ENCODE measurements around the gene POLRMT.

POLRMT gene

DNA sequence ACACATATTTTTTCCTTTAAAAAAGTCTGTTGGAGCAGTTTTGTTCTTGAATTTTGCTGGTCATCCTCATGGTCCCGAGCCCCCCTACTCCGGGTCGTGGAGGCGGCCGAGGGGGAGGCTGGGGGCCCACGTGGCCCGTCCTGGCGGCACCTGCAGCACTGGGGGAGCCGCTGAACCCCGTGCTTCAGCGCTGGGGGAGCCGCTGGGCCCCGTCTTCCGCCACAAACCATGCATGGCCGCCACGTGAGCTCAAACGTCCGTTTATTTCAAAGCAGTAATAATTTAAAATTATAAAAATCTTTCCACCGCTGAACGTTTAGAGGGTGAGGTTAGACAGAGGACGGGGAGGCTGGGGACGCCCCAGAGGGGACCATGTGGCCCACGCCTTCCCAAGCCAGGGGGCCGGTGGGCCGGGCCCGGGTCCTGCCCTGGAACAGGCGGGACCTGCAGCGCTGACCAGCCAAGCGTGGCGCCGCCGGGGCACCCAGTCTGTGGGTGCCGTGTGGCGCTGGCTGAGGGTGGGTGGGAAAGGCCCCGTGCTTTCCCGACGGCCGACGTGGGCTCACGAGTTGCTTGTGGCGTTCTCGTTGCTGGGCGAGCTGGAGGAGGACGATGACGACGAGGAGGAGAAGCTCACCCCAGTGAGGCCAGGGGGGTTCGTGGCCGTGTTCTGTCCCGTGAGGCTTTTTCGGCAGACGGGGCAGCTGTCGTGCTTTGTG lies 14.4 kb upstream of the POLRMT start:
- TF ChIP-seq, protein P1, sequence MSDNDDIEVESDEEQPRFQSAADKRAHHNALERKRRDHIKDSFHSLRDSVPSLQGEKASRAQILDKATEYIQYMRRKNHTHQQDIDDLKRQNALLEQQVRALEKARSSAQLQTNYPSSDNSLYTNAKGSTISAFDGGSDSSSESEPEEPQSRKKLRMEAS (IDR thresholded peaks at IDR 0.05): no peak
- TF ChIP-seq YY1 (IDR thresholded peaks at IDR 0.05; ENCODE audit: low read depth): no peak
- TF ChIP-seq EGR1 (IDR thresholded peaks at IDR 0.05): no peak
- TF ChIP-seq NFIC (IDR thresholded peaks at IDR 0.05): no peak
- no peak for TF ChIP-seq TAF1 (IDR thresholded peaks at IDR 0.05; ENCODE audit: low read depth)
- no peak for TF ChIP-seq FOXM1 (IDR thresholded peaks at IDR 0.05; ENCODE audit: borderline replicate concordance, low read depth)
- TF ChIP-seq RAD21 (IDR thresholded peaks at IDR 0.05; ENCODE audit: low read depth): no peak
- TF ChIP-seq, protein P2, sequence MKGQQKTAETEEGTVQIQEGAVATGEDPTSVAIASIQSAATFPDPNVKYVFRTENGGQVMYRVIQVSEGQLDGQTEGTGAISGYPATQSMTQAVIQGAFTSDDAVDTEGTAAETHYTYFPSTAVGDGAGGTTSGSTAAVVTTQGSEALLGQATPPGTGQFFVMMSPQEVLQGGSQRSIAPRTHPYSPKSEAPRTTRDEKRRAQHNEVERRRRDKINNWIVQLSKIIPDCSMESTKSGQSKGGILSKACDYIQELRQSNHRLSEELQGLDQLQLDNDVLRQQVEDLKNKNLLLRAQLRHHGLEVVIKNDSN (IDR thresholded peaks at IDR 0.05): no peak
- TF ChIP-seq CREB1 (IDR thresholded peaks at IDR 0.05; ENCODE audit: low read depth): no peak
- TF ChIP-seq TCF12 (IDR thresholded peaks at IDR 0.05; ENCODE audit: low read depth): no peak
- no peak for TF ChIP-seq EP300 (IDR thresholded peaks at IDR 0.05; ENCODE audit: borderline replicate concordance)
- TF ChIP-seq CEBPB (IDR thresholded peaks at IDR 0.05): no peak
- TF ChIP-seq, protein P3, sequence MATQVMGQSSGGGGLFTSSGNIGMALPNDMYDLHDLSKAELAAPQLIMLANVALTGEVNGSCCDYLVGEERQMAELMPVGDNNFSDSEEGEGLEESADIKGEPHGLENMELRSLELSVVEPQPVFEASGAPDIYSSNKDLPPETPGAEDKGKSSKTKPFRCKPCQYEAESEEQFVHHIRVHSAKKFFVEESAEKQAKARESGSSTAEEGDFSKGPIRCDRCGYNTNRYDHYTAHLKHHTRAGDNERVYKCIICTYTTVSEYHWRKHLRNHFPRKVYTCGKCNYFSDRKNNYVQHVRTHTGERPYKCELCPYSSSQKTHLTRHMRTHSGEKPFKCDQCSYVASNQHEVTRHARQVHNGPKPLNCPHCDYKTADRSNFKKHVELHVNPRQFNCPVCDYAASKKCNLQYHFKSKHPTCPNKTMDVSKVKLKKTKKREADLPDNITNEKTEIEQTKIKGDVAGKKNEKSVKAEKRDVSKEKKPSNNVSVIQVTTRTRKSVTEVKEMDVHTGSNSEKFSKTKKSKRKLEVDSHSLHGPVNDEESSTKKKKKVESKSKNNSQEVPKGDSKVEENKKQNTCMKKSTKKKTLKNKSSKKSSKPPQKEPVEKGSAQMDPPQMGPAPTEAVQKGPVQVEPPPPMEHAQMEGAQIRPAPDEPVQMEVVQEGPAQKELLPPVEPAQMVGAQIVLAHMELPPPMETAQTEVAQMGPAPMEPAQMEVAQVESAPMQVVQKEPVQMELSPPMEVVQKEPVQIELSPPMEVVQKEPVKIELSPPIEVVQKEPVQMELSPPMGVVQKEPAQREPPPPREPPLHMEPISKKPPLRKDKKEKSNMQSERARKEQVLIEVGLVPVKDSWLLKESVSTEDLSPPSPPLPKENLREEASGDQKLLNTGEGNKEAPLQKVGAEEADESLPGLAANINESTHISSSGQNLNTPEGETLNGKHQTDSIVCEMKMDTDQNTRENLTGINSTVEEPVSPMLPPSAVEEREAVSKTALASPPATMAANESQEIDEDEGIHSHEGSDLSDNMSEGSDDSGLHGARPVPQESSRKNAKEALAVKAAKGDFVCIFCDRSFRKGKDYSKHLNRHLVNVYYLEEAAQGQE (IDR thresholded peaks at IDR 0.05; ENCODE audit: low read depth): no peak
- TF ChIP-seq ZBTB7A (IDR thresholded peaks at IDR 0.05; ENCODE audit: low read depth): no peak
- TF ChIP-seq TEAD4 (IDR thresholded peaks at IDR 0.05): no peak

DNA sequence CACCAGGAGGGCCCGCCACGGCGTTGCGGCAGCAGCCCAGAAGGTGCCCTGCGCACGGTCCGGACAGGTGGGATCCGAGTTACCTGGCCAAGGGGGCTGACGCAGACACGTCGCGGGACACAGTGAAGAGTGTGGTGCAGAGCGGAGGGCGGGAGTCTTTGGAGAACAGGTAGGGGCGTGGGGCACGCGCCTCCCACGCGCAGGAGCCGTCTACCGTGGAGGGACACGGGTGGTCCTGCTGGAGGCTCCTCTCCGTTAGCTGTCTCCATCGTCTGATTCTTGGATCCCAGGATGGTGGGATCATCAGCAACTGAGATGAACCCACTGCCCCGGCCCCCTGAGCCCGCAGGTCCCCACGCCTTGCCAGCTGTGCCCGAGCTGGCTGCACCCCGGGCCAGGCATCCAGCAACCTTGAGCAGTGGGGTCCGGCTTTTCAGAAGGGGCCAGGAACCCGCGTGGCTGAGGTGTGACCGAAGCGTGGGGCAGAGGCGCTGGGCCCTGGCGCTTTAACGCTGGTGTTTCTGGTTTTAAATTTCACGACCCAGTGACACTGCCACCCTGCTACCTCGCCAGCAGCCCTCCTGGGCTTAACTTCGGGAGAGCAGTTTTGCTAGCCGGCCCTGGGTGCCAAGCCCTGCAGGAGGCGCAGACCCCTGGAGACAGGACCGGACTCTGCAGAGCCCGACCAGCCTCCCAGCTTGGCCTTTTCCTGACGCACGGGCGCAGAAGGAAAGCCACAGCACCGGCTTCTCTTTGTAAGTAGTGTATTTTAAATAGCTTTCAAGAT lies 13.6 kb upstream of the POLRMT start:
- no peak for TF ChIP-seq TEAD4 (IDR thresholded peaks at IDR 0.05)

DNA sequence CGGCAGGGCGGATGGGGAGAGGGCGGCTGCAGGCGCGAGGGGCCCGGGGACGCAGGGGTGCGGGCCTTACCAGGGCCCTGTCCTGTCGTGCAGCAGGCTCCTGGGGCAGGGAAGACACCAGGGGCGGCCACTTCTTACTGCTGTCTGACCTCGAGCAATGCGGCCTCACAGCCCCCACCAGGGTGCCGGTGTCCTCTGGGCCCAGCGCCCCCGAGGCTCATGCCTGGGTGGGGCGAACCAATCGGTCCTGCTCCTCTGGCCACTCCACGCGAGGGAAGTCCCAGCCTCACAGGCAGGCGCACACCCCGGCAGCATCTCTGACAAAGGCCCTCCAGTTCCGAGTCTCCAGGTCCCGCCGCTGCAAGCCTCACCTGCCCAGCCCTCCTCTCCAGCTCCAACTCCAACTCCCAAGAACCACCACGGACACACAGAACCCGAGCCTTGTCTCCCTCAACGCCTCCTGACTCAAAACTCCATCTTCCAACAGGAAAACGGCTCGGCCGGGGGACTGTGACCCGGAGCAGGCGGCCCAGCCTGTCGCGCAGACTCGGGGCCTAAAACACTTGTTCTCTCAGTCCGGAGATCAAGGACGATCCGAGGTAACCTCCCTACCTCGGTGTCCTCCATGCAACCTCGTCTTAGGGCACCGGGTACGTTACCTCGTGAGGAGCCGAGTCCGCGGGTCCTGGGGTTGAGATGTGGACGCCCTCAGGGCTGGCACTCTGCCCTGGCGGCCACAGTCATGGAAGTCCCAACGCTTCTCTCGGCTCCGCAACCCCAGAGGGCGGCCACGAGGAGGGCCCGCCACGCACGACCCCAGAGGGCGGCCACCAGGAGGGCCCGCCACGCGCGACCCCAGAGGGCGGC lies 12.8 kb upstream of the POLRMT start:
- no peak for TF ChIP-seq ZBTB7A (IDR thresholded peaks at IDR 0.05; ENCODE audit: low read depth)
- no peak for TF ChIP-seq TAF1 (IDR thresholded peaks at IDR 0.05; ENCODE audit: low read depth)
- no peak for TF ChIP-seq RAD21 (IDR thresholded peaks at IDR 0.05; ENCODE audit: low read depth)
- no peak for TF ChIP-seq NFIC (IDR thresholded peaks at IDR 0.05)
- no peak for TF ChIP-seq TCF12 (IDR thresholded peaks at IDR 0.05; ENCODE audit: low read depth)
- no peak for TF ChIP-seq EP300 (IDR thresholded peaks at IDR 0.05; ENCODE audit: borderline replicate concordance)
- no peak for TF ChIP-seq TEAD4 (IDR thresholded peaks at IDR 0.05)
- no peak for TF ChIP-seq CREB1 (IDR thresholded peaks at IDR 0.05; ENCODE audit: low read depth)
- no peak for TF ChIP-seq EGR1 (IDR thresholded peaks at IDR 0.05)
- no peak for TF ChIP-seq FOXM1 (IDR thresholded peaks at IDR 0.05; ENCODE audit: borderline replicate concordance, low read depth)
- TF ChIP-seq YY1 (IDR thresholded peaks at IDR 0.05; ENCODE audit: low read depth): no peak
- TF ChIP-seq, protein P3 (IDR thresholded peaks at IDR 0.05; ENCODE audit: low read depth): no peak
- TF ChIP-seq, protein P1 (IDR thresholded peaks at IDR 0.05): no peak
- no peak for TF ChIP-seq CEBPB (IDR thresholded peaks at IDR 0.05)
- TF ChIP-seq, protein P2 (IDR thresholded peaks at IDR 0.05): no peak

DNA sequence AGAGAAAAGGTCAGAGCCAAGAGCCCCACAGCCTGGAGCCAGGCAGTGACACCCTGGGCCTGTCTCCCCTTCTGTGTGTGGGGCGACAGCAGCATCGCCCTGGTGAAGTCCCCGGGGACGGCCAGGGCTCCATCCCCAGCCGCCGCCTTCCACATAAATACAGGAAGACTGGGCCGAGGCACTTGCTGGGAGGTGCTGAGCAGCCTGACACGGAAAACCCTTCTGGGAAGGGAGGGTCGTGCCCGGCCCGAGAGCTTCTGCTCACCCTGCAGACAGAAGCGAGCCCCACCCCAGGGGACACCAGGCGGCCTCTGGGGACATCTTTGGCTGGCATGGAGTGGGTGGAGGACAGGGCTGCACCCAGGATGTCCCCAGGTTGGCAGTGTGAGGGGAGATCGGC lies 11.5 kb upstream of the POLRMT start:
- TF ChIP-seq ZBTB7A (IDR thresholded peaks at IDR 0.05; ENCODE audit: low read depth) (no peak), TCF12 (IDR thresholded peaks at IDR 0.05; ENCODE audit: low read depth) (no peak), TEAD4 (IDR thresholded peaks at IDR 0.05) (no peak), EP300 (IDR thresholded peaks at IDR 0.05; ENCODE audit: borderline replicate concordance) (no peak)
- TF ChIP-seq, protein P2 (IDR thresholded peaks at IDR 0.05): no peak

All from Ishikawa (cell line).